ENCODE results near the gene GRXCR1.

Gene GRXCR1

GRCh38 chr4:42965326-42965725 is 72.8 kb downstream of the GRXCR1 start (continued):
- TF ChIP-seq ZNF623 (tag by site-specific recombination; IDR thresholded peaks at IDR 0.05): no peak
- TF ChIP-seq ZNF76 (tag by site-specific recombination; IDR thresholded peaks at IDR 0.05; ENCODE audit: borderline replicate concordance, low read depth): no peak
- no peak for TF ChIP-seq ZNF670 (tag by site-specific recombination; IDR thresholded peaks at IDR 0.05; ENCODE audit: low read depth)
- TF ChIP-seq ZNF366 (tag by site-specific recombination; conservative IDR thresholded peaks at IDR 0.05): no peak
- no peak for TF ChIP-seq PRDM4 (tag by site-specific recombination; IDR thresholded peaks at IDR 0.05)

- Histone ChIP-seq H3K9me3 (ENCODE audit: control insufficient read depth, insufficient read depth, low read depth, low read length) (no peaks in the 10 kb centered on the region), H3K4me3 (ENCODE audit: low read depth, low read length) (no peak overlapping the region), H3K4me1 (ENCODE audit: control insufficient read depth, insufficient read depth, low read length) (no peaks in the 10 kb centered on the region), H3K27ac (ENCODE audit: extremely low read depth, low read depth, low read length) (no peak overlapping the region), H3K36me3 (ENCODE audit: control insufficient read depth in 2 of 2, insufficient read depth in 1 of 2, low read length in 2 of 2) (no peaks in the 10 kb centered on the region)
- ChIA-PET POLR2A (no interaction called here), CTCF (interaction anchor here (1.0 kb wide), 1 partner anchor 9 kb away, joined by 3 read pairs; no protein-coding TSS in a partner anchor)
- TF ChIP-seq ZNF530 (tag by site-specific recombination; IDR thresholded peaks at IDR 0.05; ENCODE audit: low read depth) (no peak), ZNF629 (tag by site-specific recombination; IDR thresholded peaks at IDR 0.05) (no peak), ZNF140 (tag by site-specific recombination; IDR thresholded peaks at IDR 0.05) (no peak), ZNF114 (tag by site-specific recombination; IDR thresholded peaks at IDR 0.05) (no peak), ZBTB11 (tag by site-specific recombination; conservative IDR thresholded peaks at IDR 0.05; ENCODE audit: low read depth) (no peak), ZNF335 (tag by site-specific recombination; conservative IDR thresholded peaks at IDR 0.05) (no peak), ZNF518A (tag by site-specific recombination; conservative IDR thresholded peaks at IDR 0.05; ENCODE audit: low read depth) (no peak), ZNF214 (tag by site-specific recombination; IDR thresholded peaks at IDR 0.05; ENCODE audit: borderline replicate concordance) (no peak)
Observed at GRCh38 chr4:42985976-42986375, 93.5 kb downstream of the GRXCR1 start.

All from HEK293 (cell line).